ENCODE data around the gene SLC35E2B. TPM values are rescaled to one million over a fixed set of nuclear protein-coding genes. Genes with fewer than 3 reads are reported as not detected.
"Not testable (repeated sequence)": the region's sequence is repeated elsewhere in the genome, so short reads cannot be mapped to it uniquely, and the experiment has no call there.

SLC35E2B gene
- total RNA-seq, 1 donor, result 38.4 TPM

GRCh38 chr1:1703796-1704195, 11.2 kb upstream of the SLC35E2B start:
- Histone ChIP-seq H3K36me3 (ENCODE audit: insufficient read depth, low read length) (no peaks in the 10 kb centered on the region), H3K4me1 (ENCODE audit: insufficient read depth, low read length) (no peaks in the 10 kb centered on the region), H3K4me2 (ENCODE audit: insufficient read depth, low read length) (no peak overlapping the region), H3K4me3 (ENCODE audit: insufficient read depth, low read length) (no peak overlapping the region), H3K27me3 (ENCODE audit: insufficient read depth, low read length) (no peaks in the 10 kb centered on the region), H3K27ac (ENCODE audit: low read depth, low read length) (no peak overlapping the region), H2AFZ (ENCODE audit: low read length) (no peak overlapping the region), H4K20me1 (ENCODE audit: insufficient read depth, low read length) (no peaks in the 10 kb centered on the region), H3K9me3 (ENCODE audit: low read depth, low read length) (no peaks in the 10 kb centered on the region), H3K79me2 (ENCODE audit: insufficient read depth, low read length) (no peaks in the 10 kb centered on the region)
- no peak for DNase-seq (ENCODE audit: insufficient read length, low spot score, missing footprints)
- TF ChIP-seq CTCF (IDR thresholded peaks at IDR 0.05; ENCODE audit: extremely low read depth, low read depth, low read length), result no peak

DNA sequence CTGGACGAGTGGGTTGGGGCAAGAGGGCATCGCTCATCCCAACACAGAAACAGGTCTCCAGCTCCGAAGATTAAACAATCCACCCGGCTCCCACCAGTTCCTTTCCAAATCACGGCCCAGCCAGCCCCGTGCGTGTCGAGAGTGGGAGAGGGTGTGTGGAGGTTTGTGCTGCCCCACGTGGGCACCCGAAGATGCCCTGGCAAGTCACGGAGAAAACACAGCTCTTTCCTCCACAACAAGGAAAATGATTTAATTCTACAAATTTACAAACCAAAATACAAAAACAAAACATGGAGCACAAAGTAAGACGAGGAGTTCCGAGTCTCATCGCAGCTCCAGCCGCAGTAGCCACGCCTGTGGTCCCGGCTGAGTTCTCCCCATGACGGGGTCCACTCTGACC, 9.9 kb upstream of the SLC35E2B start:
- DNase-seq (ENCODE audit: insufficient read length, low spot score, missing footprints); H3K4me2 ChIP-seq (ENCODE audit: insufficient read depth, low read length); H3K79me2 ChIP-seq (ENCODE audit: insufficient read depth, low read length); H3K9me3 ChIP-seq (ENCODE audit: low read depth, low read length); H3K4me3 ChIP-seq (ENCODE audit: insufficient read depth, low read length); H3K4me1 ChIP-seq (ENCODE audit: insufficient read depth, low read length); H3K27me3 ChIP-seq (ENCODE audit: insufficient read depth, low read length); H3K36me3 ChIP-seq (ENCODE audit: insufficient read depth, low read length); H3K27ac ChIP-seq (ENCODE audit: low read depth, low read length); H2AFZ ChIP-seq (ENCODE audit: low read length); H4K20me1 ChIP-seq (ENCODE audit: insufficient read depth, low read length): not testable (repeated sequence)

DNA sequence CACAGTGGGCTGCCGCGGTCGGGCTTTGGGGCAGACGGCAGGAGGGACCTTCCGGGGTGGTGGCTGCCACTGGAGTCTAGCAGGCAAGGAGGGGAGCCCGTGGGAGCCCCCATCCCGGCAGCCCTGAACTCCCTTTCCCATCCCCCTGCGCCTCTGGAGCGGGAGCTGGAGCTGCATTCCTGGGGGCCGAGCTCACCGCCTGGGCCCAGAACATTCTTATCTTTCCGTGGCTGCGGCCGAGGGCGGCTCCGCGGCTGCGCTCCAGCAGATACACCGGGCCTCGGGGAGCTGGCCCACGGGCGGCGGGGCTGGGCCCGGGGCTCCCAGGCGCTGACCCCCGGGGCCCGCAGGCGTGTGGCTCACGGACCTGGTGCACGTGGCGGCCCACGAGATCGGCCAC, 8.0 kb upstream of the SLC35E2B start:
- not testable (repeated sequence) for H2AFZ ChIP-seq (ENCODE audit: low read length); H3K4me2 ChIP-seq (ENCODE audit: insufficient read depth, low read length)

GRCh38 chr1:1700067-1700466, 7.5 kb upstream of the SLC35E2B start:
- H4K20me1 ChIP-seq (ENCODE audit: insufficient read depth, low read length); H3K9me3 ChIP-seq (ENCODE audit: low read depth, low read length); H3K36me3 ChIP-seq (ENCODE audit: insufficient read depth, low read length); H3K27ac ChIP-seq (ENCODE audit: low read depth, low read length); H3K79me2 ChIP-seq (ENCODE audit: insufficient read depth, low read length); H3K4me3 ChIP-seq (ENCODE audit: insufficient read depth, low read length); DNase-seq (ENCODE audit: insufficient read length, low spot score, missing footprints); H3K4me1 ChIP-seq (ENCODE audit: insufficient read depth, low read length); H3K4me2 ChIP-seq (ENCODE audit: insufficient read depth, low read length); H2AFZ ChIP-seq (ENCODE audit: low read length); H3K27me3 ChIP-seq (ENCODE audit: insufficient read depth, low read length): not testable (repeated sequence)

More for the DNA sequence above, 8.0 kb upstream of the SLC35E2B start:
- not testable (repeated sequence) for H3K4me3 ChIP-seq (ENCODE audit: insufficient read depth, low read length); H3K79me2 ChIP-seq (ENCODE audit: insufficient read depth, low read length); H3K27me3 ChIP-seq (ENCODE audit: insufficient read depth, low read length); H4K20me1 ChIP-seq (ENCODE audit: insufficient read depth, low read length); H3K9me3 ChIP-seq (ENCODE audit: low read depth, low read length); H3K27ac ChIP-seq (ENCODE audit: low read depth, low read length); H3K4me1 ChIP-seq (ENCODE audit: insufficient read depth, low read length); DNase-seq (ENCODE audit: insufficient read length, low spot score, missing footprints); H3K36me3 ChIP-seq (ENCODE audit: insufficient read depth, low read length)

DNA sequence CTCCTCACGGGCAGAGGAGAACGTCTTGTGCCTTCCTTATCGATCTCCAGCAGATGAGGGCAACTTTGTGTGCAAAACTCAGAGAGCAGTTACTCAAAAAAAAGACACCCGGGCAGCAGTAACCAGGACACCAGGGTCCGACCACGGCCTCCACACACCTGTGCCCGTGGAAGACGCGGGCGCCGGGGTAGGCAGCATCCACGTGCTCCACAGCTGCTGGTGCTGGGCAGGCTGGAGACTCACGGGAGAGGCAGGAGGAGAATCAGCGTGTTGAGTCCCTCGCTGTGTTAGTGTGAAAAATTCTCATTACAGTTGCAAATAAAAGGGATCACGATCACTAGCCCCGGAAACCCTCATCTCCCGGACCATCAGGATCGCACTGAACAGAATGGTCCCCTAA, 6.5 kb upstream of the SLC35E2B start:
- not testable (repeated sequence) for H3K27me3 ChIP-seq (ENCODE audit: insufficient read depth, low read length); H4K20me1 ChIP-seq (ENCODE audit: insufficient read depth, low read length); H3K9me3 ChIP-seq (ENCODE audit: low read depth, low read length); H3K27ac ChIP-seq (ENCODE audit: low read depth, low read length); H3K4me2 ChIP-seq (ENCODE audit: insufficient read depth, low read length); H2AFZ ChIP-seq (ENCODE audit: low read length); DNase-seq (ENCODE audit: insufficient read length, low spot score, missing footprints); H3K4me1 ChIP-seq (ENCODE audit: insufficient read depth, low read length); H3K4me3 ChIP-seq (ENCODE audit: insufficient read depth, low read length); H3K36me3 ChIP-seq (ENCODE audit: insufficient read depth, low read length); H3K79me2 ChIP-seq (ENCODE audit: insufficient read depth, low read length)

DNA sequence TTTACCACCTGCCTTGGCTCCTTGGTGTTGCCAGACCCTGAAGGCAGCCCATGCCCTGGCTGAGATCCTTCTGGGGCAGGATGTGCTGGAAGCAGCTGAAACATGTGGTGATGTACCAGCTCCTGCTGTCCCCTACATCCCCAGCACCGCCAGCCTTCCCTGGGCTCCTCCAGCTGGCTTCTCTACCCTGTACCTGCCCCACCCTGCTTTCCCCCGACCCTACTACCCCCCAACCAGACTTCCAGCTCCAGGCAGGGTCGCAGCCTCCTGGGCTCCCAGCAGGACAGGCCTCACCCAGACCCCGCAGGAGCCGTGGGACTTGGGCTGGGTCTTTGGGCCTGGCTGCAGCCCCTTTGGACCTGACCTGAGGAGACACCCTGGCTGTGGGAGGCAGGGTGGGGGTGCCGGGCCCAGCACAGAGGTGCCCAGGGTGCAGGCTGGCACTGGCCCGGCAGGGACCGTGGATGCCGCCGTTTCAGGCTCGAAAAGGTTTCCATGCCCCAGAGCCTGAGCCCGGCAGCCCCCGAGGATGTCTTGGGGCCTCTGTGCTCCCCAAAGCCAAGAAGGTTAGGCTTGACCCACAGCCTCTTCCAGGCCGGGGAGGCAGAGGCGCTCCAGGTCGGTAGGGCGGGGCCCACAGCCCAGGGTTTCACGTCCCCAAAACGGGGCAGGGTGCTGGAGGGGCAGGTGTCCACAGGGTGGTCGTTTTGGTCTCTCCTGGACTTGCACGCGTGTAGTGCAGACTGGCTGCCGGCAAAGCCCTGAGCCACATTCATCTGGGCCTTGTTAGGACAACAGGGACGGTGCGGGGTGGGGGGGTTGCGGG, 5.0 kb upstream of the SLC35E2B start:
- not testable (repeated sequence) for H3K9me3 ChIP-seq (ENCODE audit: low read depth, low read length); H3K27me3 ChIP-seq (ENCODE audit: insufficient read depth, low read length); H3K4me2 ChIP-seq (ENCODE audit: insufficient read depth, low read length); H3K79me2 ChIP-seq (ENCODE audit: insufficient read depth, low read length); H3K4me3 ChIP-seq (ENCODE audit: insufficient read depth, low read length); H2AFZ ChIP-seq (ENCODE audit: low read length); H3K36me3 ChIP-seq (ENCODE audit: insufficient read depth, low read length); H3K4me1 ChIP-seq (ENCODE audit: insufficient read depth, low read length); H3K27ac ChIP-seq (ENCODE audit: low read depth, low read length); H4K20me1 ChIP-seq (ENCODE audit: insufficient read depth, low read length)
- peak; percentile 79 for DNase-seq (ENCODE audit: insufficient read length, low spot score, missing footprints)

DNA sequence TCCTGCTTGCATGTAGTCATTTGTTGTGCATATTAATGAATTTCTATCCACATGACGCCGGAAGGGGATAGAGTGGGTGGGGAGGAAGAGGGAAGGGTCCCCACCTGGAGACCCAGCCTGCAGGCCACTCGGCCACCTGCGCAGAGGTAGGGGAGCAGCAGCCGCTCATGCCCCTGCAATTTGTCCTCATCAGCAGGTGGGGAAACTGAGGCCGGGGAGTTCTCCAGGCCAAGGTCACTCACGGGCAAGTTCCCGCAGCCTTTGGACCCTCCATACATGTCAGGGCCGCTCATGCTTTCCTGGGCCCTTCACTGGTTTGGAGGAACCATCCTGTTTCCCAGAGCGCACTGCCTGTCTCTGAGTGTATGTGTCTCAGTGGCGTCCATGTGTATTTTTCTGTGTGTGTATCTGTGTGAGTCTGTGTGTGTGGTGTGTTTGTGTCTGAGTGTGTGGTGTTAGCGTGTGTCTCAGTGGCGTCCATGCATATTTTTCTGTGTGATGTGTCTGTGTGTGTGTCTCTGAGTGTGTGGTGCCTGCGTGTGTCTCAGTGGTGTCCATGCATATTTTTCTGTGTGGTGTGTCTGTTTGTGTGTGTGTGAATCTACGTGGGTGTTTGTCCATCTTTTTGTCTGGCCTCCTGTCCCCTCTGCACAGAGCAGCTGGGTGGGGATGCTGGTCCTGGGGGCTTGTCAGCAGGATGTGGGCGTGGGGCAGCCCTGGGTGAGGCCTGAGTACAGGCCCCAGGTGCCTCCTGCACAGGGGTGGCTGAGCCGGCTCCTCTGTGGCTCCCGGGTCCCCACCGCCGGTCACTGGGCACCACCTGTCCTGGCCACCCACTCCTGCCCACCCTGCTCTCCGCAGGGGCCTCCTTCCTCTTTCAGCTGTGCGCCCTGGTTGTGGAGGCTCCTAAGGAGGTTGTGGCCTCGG, 4.1 kb upstream of the SLC35E2B start:
- H3K79me2 ChIP-seq (ENCODE audit: insufficient read depth, low read length); H3K4me1 ChIP-seq (ENCODE audit: insufficient read depth, low read length); H3K27ac ChIP-seq (ENCODE audit: low read depth, low read length); H4K20me1 ChIP-seq (ENCODE audit: insufficient read depth, low read length); H3K4me2 ChIP-seq (ENCODE audit: insufficient read depth, low read length); H3K9me3 ChIP-seq (ENCODE audit: low read depth, low read length); H2AFZ ChIP-seq (ENCODE audit: low read length); H3K27me3 ChIP-seq (ENCODE audit: insufficient read depth, low read length); H3K36me3 ChIP-seq (ENCODE audit: insufficient read depth, low read length); H3K4me3 ChIP-seq (ENCODE audit: insufficient read depth, low read length); DNase-seq (ENCODE audit: insufficient read length, low spot score, missing footprints): not testable (repeated sequence)

DNA sequence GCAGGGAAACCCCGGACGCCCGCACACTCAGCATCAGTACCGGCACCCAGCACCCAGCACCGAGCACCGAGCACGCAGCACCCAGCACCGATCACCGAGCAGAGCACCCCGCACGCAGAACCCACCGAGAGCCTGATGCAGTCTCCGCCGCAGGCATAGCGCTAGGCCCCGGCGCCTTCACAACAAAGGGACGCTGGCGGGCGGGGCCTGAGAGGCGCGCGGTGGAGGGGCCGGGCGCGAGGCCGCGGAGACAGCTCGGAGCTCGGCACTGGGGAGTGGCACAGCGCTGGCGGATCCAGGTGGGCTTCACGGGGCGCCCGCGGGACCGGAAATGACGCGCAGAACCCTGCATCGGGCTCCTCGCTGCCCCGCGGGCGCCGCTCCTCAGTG, 276 bp downstream of the SLC35E2B start:
- not testable (repeated sequence) for H3K27ac ChIP-seq (ENCODE audit: low read depth, low read length); H3K36me3 ChIP-seq (ENCODE audit: insufficient read depth, low read length); H2AFZ ChIP-seq (ENCODE audit: low read length); H3K4me1 ChIP-seq (ENCODE audit: insufficient read depth, low read length); DNase-seq (ENCODE audit: insufficient read length, low spot score, missing footprints); H4K20me1 ChIP-seq (ENCODE audit: insufficient read depth, low read length); H3K9me3 ChIP-seq (ENCODE audit: low read depth, low read length); H3K27me3 ChIP-seq (ENCODE audit: insufficient read depth, low read length); H3K4me2 ChIP-seq (ENCODE audit: insufficient read depth, low read length)
- Histone ChIP-seq H3K79me2 (ENCODE audit: insufficient read depth, low read length) (peaks cover 17% of the 10 kb centered on the region), H3K4me3 (ENCODE audit: insufficient read depth, low read length) (peak overlapping the region; percentile 71)

Data from osteoblast (primary cell).